Nephron progenitor cell (in vitro differentiated cells): Measurements from ENCODE around the gene PDHX.

ENCODE experiments used
- DNase-seq: peaks from one replicate; pipeline ENCODE4 v3.0.0; 2021
- H3K27ac Mint-ChIP-seq: 2 replicates; pipeline ENCODE4 v1.8.0; 2021; ENCODE audit warnings: mild to moderate bottlenecking, moderate library complexity, mixed read lengths
- H3K27me3 Mint-ChIP-seq: 2 replicates; pipeline ENCODE4 v1.8.0; 2021; ENCODE audit warnings: mild to moderate bottlenecking, low read depth, mixed read lengths; ENCODE audit not compliant: poor library complexity
- H3K36me3 Mint-ChIP-seq: 2 replicates; pipeline ENCODE4 v1.8.0; 2021; ENCODE audit warnings: low read depth, mixed read lengths
- H3K4me1 Mint-ChIP-seq: 2 replicates; pipeline ENCODE4 v1.8.0; 2021; ENCODE audit warnings: mixed read lengths
- H3K4me3 Mint-ChIP-seq: 2 replicates; pipeline ENCODE4 v1.8.0; 2021; ENCODE audit warnings: mild to moderate bottlenecking, moderate library complexity, mixed read lengths
- H3K9me3 Mint-ChIP-seq: 2 replicates; pipeline ENCODE4 v1.8.0; 2021; ENCODE audit warnings: mild to moderate bottlenecking, moderate library complexity, mixed read lengths
- CTCF ChIP-seq: fragments of 200-600 bp; sonication (generic); IDR thresholded peaks from 2 replicates; pipeline ENCODE4 v1.5.0; 2021; ENCODE audit warnings: antibody characterized with exemption

Gene PDHX

GRCh38 chr11:34964610-34965331 is 48.4 kb downstream of the PDHX start:
- no peak for DNase-seq
- TF ChIP-seq CTCF = no peak
- Mint-ChIP-seq H3K4me3 (no peak overlapping the region), H3K4me1 (no peaks in the 10 kb centered on the region), H3K27me3 (no peaks in the 10 kb centered on the region), H3K36me3 (peaks cover 42% of the 10 kb centered on the region), H3K9me3 (no peaks in the 10 kb centered on the region), H3K27ac (no peak overlapping the region)

- Mint-ChIP-seq H3K4me1 (no peaks in the 10 kb centered on the region), H3K27ac (no peak overlapping the region), H3K27me3 (no peaks in the 10 kb centered on the region)
These were observed 52.4 kb downstream of the PDHX start for GRCh38 chr11:34968862-34969261.

GRCh38 chr11:34970033-34970432 is 53.6 kb downstream of the PDHX start:
- H3K4me3 Mint-ChIP-seq = no peak overlapping the region
- H3K27ac Mint-ChIP-seq = no peak overlapping the region

More at GRCh38 chr11:34968862-34969261, 52.4 kb downstream of the PDHX start:
- Mint-ChIP-seq H3K36me3 (peaks cover 82% of the 10 kb centered on the region), H3K4me3 (no peak overlapping the region), H3K9me3 (peaks cover 11% of the 10 kb centered on the region)
- DNase-seq = no peak
- TF ChIP-seq CTCF = no peak

GRCh38 chr11:34970480-34970879 is 54.1 kb downstream of the PDHX start:
- no peaks in the 10 kb centered on the region for H3K27me3 Mint-ChIP-seq
- peaks cover 11% of the 10 kb centered on the region for H3K9me3 Mint-ChIP-seq
- peaks cover 93% of the 10 kb centered on the region for H3K36me3 Mint-ChIP-seq
- no peak overlapping the region for H3K4me3 Mint-ChIP-seq
- peaks cover 3% of the 10 kb centered on the region for H3K4me1 Mint-ChIP-seq
- TF ChIP-seq CTCF = no peak
- no peak overlapping the region for H3K27ac Mint-ChIP-seq
- no peak for DNase-seq

More at GRCh38 chr11:34970033-34970432, 53.6 kb downstream of the PDHX start:
- DNase-seq = no peak
- peaks cover 92% of the 10 kb centered on the region for H3K36me3 Mint-ChIP-seq
- H3K9me3 Mint-ChIP-seq = peaks cover 11% of the 10 kb centered on the region
- H3K27me3 Mint-ChIP-seq = no peaks in the 10 kb centered on the region
- no peak for TF ChIP-seq CTCF
- H3K4me1 Mint-ChIP-seq = no peaks in the 10 kb centered on the region

GRCh38 chr11:34971928-34972327 is 55.5 kb downstream of the PDHX start:
- Mint-ChIP-seq H3K9me3 (peaks cover 11% of the 10 kb centered on the region), H3K4me3 (no peak overlapping the region), H3K27me3 (no peaks in the 10 kb centered on the region), H3K36me3 (peaks cover 91% of the 10 kb centered on the region), H3K27ac (no peak overlapping the region), H3K4me1 (peaks cover 6% of the 10 kb centered on the region)
- TF ChIP-seq CTCF = no peak
- DNase-seq = no peak

GRCh38 chr11:34972366-34972765 is 55.9 kb downstream of the PDHX start:
- Mint-ChIP-seq H3K27me3 (no peaks in the 10 kb centered on the region), H3K27ac (no peak overlapping the region), H3K9me3 (peaks cover 11% of the 10 kb centered on the region), H3K4me3 (no peak overlapping the region), H3K36me3 (peaks cover 86% of the 10 kb centered on the region), H3K4me1 (peaks cover 7% of the 10 kb centered on the region)
- DNase-seq = no peak
- no peak for TF ChIP-seq CTCF
